Fibroblast of mammary gland (primary cell): Measurements from ENCODE around the gene ENTHD1.

Source experiments
- DNase-seq: peaks from one replicate; pipeline ENCODE4 v3.0.0-alpha.2; 2010; ENCODE audit warnings: low read depth
- H3K4me3 ChIP-seq: 2 replicates; pipeline ENCODE4 v1.5.1; 2011; ENCODE audit warnings: low read depth, mild to moderate bottlenecking, low read length, moderate library complexity; ENCODE audit not compliant: control insufficient read depth
- TF ChIP-seq, protein P1 (sequence below): conservative IDR thresholded peaks from 2 replicates; pipeline ENCODE4 v1.5.1; 2011; ENCODE audit warnings: low read depth, low read length, inconsistent platforms; ENCODE audit not compliant: control insufficient read depth, insufficient read depth

ENTHD1 gene

DNA sequence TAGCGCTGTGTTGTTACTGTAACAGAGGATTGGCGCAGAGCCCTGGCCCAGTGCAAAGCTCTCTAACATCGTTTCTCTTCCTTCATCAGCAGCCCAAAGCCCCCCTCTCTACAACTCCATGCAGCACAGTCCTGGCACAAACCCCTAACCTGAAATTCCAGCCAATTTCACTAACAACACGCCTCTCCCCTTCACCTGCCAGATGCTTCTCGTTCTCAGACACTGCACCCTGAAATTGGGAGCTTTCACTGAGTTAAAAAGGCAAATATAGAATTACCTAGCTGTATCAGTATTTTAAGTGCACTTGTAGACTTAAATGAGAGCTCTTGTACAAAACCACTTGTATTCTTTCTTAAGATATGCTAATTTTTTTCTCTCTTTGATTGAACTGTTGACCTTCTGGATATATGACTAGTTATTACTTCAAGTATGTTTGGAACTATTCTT lies 23.7 kb upstream of the ENTHD1 start:
- TF ChIP-seq, protein P1, sequence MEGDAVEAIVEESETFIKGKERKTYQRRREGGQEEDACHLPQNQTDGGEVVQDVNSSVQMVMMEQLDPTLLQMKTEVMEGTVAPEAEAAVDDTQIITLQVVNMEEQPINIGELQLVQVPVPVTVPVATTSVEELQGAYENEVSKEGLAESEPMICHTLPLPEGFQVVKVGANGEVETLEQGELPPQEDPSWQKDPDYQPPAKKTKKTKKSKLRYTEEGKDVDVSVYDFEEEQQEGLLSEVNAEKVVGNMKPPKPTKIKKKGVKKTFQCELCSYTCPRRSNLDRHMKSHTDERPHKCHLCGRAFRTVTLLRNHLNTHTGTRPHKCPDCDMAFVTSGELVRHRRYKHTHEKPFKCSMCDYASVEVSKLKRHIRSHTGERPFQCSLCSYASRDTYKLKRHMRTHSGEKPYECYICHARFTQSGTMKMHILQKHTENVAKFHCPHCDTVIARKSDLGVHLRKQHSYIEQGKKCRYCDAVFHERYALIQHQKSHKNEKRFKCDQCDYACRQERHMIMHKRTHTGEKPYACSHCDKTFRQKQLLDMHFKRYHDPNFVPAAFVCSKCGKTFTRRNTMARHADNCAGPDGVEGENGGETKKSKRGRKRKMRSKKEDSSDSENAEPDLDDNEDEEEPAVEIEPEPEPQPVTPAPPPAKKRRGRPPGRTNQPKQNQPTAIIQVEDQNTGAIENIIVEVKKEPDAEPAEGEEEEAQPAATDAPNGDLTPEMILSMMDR, result no peak
- no peak overlapping the region for H3K4me3 ChIP-seq
- DNase-seq, result no peak

DNA sequence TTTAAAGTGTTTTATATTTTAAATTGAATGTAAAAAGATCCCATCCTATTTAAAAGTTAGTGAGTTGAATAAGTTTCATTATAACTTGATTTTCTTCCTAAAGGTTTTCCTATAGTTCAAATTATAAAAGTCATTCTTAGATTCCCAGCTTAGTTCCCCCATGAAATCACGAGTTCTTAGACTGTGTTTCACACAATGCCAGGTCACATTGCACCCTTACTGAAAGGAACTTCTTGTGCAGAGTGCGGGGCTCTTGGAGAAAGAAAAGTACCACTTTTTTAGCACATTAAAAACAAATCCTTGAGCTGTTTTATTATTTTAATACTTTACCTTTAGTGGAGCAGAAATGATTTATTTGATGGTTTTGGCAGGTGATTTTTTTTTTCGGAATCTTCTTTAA lies 22.9 kb upstream of the ENTHD1 start:
- H3K4me3 ChIP-seq, result no peak overlapping the region
- no peak for DNase-seq
- TF ChIP-seq, protein P1, result no peak

DNA sequence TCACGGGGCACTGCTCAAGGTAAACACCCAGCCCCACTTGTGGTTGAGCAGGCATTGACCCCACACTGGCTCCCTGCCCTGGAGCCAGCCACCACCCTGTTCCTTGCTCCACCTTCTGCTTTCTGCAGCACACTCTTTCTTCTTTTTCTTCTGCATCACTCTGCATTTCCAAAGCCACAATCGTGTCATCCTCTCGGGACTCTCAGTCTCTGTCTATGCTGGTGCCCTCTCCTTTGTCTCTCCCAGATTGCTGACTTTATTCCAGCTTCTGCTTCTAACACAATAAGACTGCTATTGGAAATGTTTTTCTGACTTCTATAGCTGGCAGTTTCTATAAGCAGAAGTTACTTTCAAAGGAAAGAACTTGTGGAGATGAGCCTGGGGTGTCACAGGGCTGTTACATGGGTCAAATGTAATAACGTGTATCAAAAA lies 21.8 kb upstream of the ENTHD1 start:
- no peak overlapping the region for H3K4me3 ChIP-seq
- TF ChIP-seq, protein P1, result no peak
- DNase-seq, result no peak

DNA sequence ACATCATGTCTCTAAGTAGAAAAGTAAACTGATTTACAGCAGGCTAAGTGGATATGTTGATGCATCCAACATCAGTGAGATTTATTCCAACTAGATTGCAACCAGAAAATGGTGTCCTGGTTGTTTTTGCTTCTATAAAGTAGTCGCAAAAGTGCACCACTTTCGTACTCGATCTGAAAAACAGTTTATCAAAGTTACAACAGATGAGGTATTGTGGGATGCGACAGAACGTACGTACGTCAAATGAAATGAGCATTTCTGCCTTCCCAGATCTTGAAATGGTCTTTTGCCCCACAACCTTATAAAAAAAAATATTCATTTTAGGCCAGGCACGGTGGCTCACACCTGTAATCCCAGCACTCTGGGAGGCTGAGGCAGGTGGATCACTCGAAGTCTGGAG lies 21.0 kb upstream of the ENTHD1 start:
- TF ChIP-seq, protein P1, result no peak
- no peak overlapping the region for H3K4me3 ChIP-seq
- DNase-seq, result no peak

DNA sequence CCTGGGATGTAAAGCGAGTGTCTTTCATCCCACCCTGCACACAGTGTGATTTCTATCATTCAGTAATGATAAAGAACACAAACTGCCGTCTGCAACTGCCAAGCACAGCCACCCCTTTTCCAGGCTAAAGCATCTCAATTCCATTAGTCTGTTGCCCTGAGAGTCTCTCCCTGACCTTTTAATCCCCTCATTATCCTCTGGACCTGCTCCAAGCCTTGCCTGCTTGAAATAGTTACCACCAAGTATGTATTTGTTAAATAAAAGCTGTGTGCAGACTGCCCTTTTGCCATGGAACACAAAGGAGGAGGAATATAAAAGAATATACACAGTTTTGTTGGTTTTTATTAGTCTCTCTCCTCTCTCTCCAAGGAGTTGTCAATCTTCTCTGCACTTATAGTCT lies 20.3 kb upstream of the ENTHD1 start:
- H3K4me3 ChIP-seq, result no peak overlapping the region
- no peak for DNase-seq
- TF ChIP-seq, protein P1, result no peak

DNA sequence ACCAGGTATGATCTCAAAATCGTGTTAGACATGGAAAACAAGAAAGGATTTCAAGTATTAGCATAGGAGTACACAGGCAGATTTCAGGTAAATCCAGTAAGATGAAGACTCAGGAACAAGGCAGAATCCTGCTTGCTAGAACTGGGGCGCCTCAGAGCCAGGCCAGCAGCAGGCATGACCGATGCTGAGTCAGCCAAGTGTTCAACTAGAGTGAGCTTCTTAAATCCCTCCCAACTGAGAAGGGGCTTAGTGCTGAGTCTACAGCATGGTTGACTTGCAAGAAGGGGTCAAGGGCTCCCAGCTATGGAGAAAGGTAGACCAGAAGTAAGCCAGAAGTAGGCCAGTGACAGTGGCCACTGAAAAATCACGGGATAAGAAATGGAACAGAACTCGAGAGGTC lies 19.8 kb upstream of the ENTHD1 start:
- DNase-seq, result no peak
- H3K4me3 ChIP-seq, result no peak overlapping the region
- TF ChIP-seq, protein P1, result no peak

DNA sequence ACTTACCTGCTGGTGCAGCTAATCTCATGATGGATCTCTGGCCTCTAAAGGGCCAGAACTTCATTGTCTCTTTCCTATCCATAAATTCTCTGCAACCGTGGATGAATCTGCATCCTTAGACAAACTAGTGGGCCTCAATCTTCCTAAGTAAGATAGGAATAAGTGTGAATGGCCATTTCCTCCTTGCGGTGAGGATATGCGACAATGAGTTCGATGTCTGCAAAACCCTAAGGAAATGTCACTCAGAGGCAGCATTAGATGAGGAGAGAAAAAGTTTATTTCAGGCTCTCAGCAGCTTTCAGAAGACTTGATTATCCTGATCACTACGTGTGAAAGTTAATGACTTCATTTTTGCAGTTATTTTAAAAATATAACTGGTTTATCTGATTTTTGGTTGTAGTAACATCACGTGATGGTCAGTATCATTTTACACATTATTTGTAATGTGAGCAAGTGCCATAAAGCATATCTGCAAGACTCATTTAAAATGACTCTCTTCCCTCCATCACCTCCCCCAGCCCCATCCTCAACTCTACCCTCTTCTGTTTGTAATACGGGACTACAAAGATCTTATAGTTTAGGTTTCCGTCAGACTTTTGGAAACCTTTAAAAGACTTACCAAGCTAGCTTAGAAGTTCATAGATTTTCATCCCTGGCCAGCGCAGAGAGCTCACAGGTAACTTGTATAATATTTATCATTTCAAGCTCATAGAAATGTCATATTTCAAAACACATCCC lies 17.5 kb upstream of the ENTHD1 start:
- TF ChIP-seq, protein P1, result no peak
- DNase-seq, result no peak
- no peak overlapping the region for H3K4me3 ChIP-seq
